HepG2 (cell line): Measurements from ENCODE around the gene BCL2L1. TPM values are rescaled to one million over a fixed set of nuclear protein-coding genes. Genes with fewer than 3 reads are reported as not detected.

Experiments
- ATAC-seq: fragments of 200-7000 bp; cut with Tn5 transposase; 3 replicates; pipeline ENCODE4 v1.9.1; 2020; ENCODE audit warnings: mild to moderate bottlenecking, moderate library complexity
- BruUV-seq: library from RNA; stranded (reverse); fragments of 400-500 nt; replicated peaks from 2 replicates; lab custom pipeline; 2021; lab: Mats Ljungman, UMichigan
- CTCF ChIA-PET: fragments of 300-600 bp; formaldehyde crosslinking; extraction: SDS; loops from one replicate; lab custom pipeline; 2021; ENCODE audit warnings: low total read pairs, inconsistent platforms, low intra/inter-chr PET ratio; lab: Yijun Ruan, JAX
- POLR2A ChIA-PET: fragments of 350-600 bp; sonication (Branson Sonifier 250); formaldehyde crosslinking; loops from one replicate; lab custom pipeline; 2020; ENCODE audit warnings: antibody characterized with exemption, inconsistent platforms; lab: Yijun Ruan, JAX
- DNase-seq: peaks from one replicate; pipeline ENCODE4 v3.0.0-alpha.2; 2015; ENCODE audit warnings: low spot score
- FAIRE-seq: peaks from 3 replicates; lab custom pipeline; 2011; peaks lifted over from hg19 to GRCh38; lab: Jason Lieb, UNC
- H2AFZ ChIP-seq: one replicate; pipeline ENCODE4 v1.6.1; 2011; ENCODE audit warnings: low read length, inconsistent platforms
- H3K27ac ChIP-seq: fragments of 300-600 bp; 3 replicates; pipeline ENCODE4 v1.8.0; 2011; ENCODE audit warnings: mixed run types, mild to moderate bottlenecking, mixed read lengths, low read length, inconsistent platforms; ENCODE audit not compliant: insufficient read depth; ENCODE audit errors: extremely low read length
- H3K27me3 ChIP-seq, 2 experiments: fragments of 200-600 bp in 1 of 2; 2 replicates in 1 of 2; 3 replicates in 1 of 2; pipeline versions ENCODE4 v1.6.0 to v1.8.0; 2011; ENCODE audit warnings: low read length in 2 of 2, mild to moderate bottlenecking in 2 of 2, moderate library complexity in 2 of 2, inconsistent platforms in 1 of 2; ENCODE audit not compliant: insufficient read depth in 2 of 2, control insufficient read depth in 1 of 2
- H3K36me3 ChIP-seq, 2 experiments: fragments of 200-600 bp in 1 of 2; replicated peaks in 1 of 2; 2 replicates in 1 of 2; 3 replicates in 1 of 2; pipeline versions ENCODE4 v1.5.1 to v1.8.0; 2011; ENCODE audit warnings: low read length in 2 of 2, inconsistent platforms in 1 of 2; ENCODE audit not compliant: insufficient read depth in 2 of 2, control insufficient read depth in 1 of 2
- H3K4me1 ChIP-seq: 2 replicates; pipeline ENCODE4 v1.5.1; 2012; ENCODE audit warnings: low read length, inconsistent platforms; ENCODE audit not compliant: insufficient read depth
- H3K4me2 ChIP-seq: 2 replicates; pipeline ENCODE4 v1.6.0; 2011; ENCODE audit warnings: low read depth, low read length, inconsistent platforms
- H3K4me3 ChIP-seq, 3 experiments: fragments of 200-600 bp in 1 of 3; sonication (generic), shearing (Covaris generic) in 1 of 3; replicated peaks in 1 of 3; 2 replicates each; pipeline ENCODE4 v1.5.1; 2011 to 2016; ENCODE audit warnings: low read length in 3 of 3, inconsistent platforms in 2 of 3, low read depth in 2 of 3, mild to moderate bottlenecking in 2 of 3, control low read depth in 1 of 3, mixed read lengths in 1 of 3; ENCODE audit not compliant: insufficient read depth in 1 of 3
- H3K79me2 ChIP-seq: one replicate; pipeline ENCODE4 v1.6.1; 2011; ENCODE audit warnings: low read length, inconsistent platforms; ENCODE audit not compliant: insufficient read depth
- H3K9ac ChIP-seq: 2 replicates; pipeline ENCODE4 v1.6.0; 2011; ENCODE audit warnings: mild to moderate bottlenecking, low read depth, low read length, inconsistent platforms; ENCODE audit not compliant: insufficient read depth
- H3K9me3 ChIP-seq: 2 replicates; pipeline ENCODE4 v1.5.1; 2012; ENCODE audit warnings: mild to moderate bottlenecking, low read length
- H4K20me1 ChIP-seq: 2 replicates; pipeline ENCODE4 v1.6.0; 2011; ENCODE audit warnings: inconsistent platforms, mild to moderate bottlenecking, low read length, moderate library complexity; ENCODE audit not compliant: insufficient read depth
- CBFB ChIP-seq: sonication (generic); formaldehyde crosslinking; IDR thresholded peaks from 2 replicates; pipeline ENCODE4 v1.4.0; 2020; ENCODE audit warnings: missing genetic modification reagents
- FOXM1 ChIP-seq: sonication (generic); formaldehyde crosslinking; IDR thresholded peaks from 2 replicates; pipeline ENCODE4 v1.5.0; 2020; ENCODE audit warnings: missing genetic modification reagents
- HNRNPK ChIP-seq: fragments of 200-400 bp; formaldehyde crosslinking; IDR thresholded peaks from 2 replicates; pipeline ENCODE4 v1.6.1; 2018; ENCODE audit warnings: low read length, low read depth, moderate library complexity, mild to moderate bottlenecking; ENCODE audit not compliant: poor library complexity, severe bottlenecking
- KDM4B ChIP-seq: sonication (generic); formaldehyde crosslinking; IDR thresholded peaks from 2 replicates; pipeline ENCODE4 v1.4.0; 2020; ENCODE audit warnings: missing genetic modification reagents
- KLF13 ChIP-seq: sonication (generic); formaldehyde crosslinking; IDR thresholded peaks from 2 replicates; pipeline ENCODE4 v1.4.0; 2020; ENCODE audit warnings: mild to moderate bottlenecking, missing genetic modification reagents
- MTF1 ChIP-seq: sonication (generic); formaldehyde crosslinking; IDR thresholded peaks from 2 replicates; pipeline ENCODE4 v1.5.0; 2020; ENCODE audit warnings: missing genetic modification reagents
- MYNN ChIP-seq: sonication (generic); formaldehyde crosslinking; IDR thresholded peaks from 2 replicates; pipeline ENCODE4 v1.4.0; 2020; ENCODE audit warnings: mild to moderate bottlenecking, low read depth, missing genetic modification reagents
- NKX3-1 ChIP-seq: sonication (generic); formaldehyde crosslinking; IDR thresholded peaks from 2 replicates; pipeline ENCODE4 v1.5.0; 2020; ENCODE audit warnings: missing genetic modification reagents
- NPAS2 ChIP-seq: sonication (generic); formaldehyde crosslinking; IDR thresholded peaks from 2 replicates; pipeline ENCODE4 v1.8.0; 2022; ENCODE audit warnings: mild to moderate bottlenecking, missing genetic modification reagents, borderline replicate concordance
- PAX8 ChIP-seq: sonication (generic); formaldehyde crosslinking; IDR thresholded peaks from 2 replicates; pipeline ENCODE4 v1.8.0; 2022; ENCODE audit warnings: mild to moderate bottlenecking, missing genetic modification reagents, borderline replicate concordance
- PCBP1 ChIP-seq: fragments of 200-400 bp; formaldehyde crosslinking; IDR thresholded peaks from 2 replicates; pipeline ENCODE4 v1.6.1; 2017; ENCODE audit warnings: mild to moderate bottlenecking, low read depth, low read length, borderline replicate concordance
- RFXAP ChIP-seq: sonication (generic); formaldehyde crosslinking; IDR thresholded peaks from 2 replicates; pipeline ENCODE4 v1.4.0; 2020; ENCODE audit warnings: missing genetic modification reagents, borderline replicate concordance
- RXRB ChIP-seq: IDR thresholded peaks from 2 replicates; pipeline ENCODE4 v1.6.1; 2016; ENCODE audit warnings: borderline replicate concordance, missing genetic modification reagents, missing compliant biosample characterization
- SIX4 ChIP-seq: sonication (generic); formaldehyde crosslinking; IDR thresholded peaks from 2 replicates; pipeline ENCODE4 v1.4.0; 2020; ENCODE audit warnings: missing genetic modification reagents
- SUZ12 ChIP-seq: fragments of 150-350 bp; IDR thresholded peaks from 2 replicates; pipeline ENCODE4 v1.6.1; 2014; ENCODE audit warnings: low read depth, low read length
- ZFP37 ChIP-seq: sonication (generic); formaldehyde crosslinking; IDR thresholded peaks from 2 replicates; pipeline ENCODE4 v1.4.0; 2020; ENCODE audit warnings: missing genetic modification reagents, borderline replicate concordance
- ZNF230 ChIP-seq: sonication (generic); formaldehyde crosslinking; IDR thresholded peaks from 2 replicates; pipeline ENCODE4 v1.4.0; 2020; ENCODE audit warnings: mild to moderate bottlenecking, missing genetic modification reagents
- ZNF33B ChIP-seq: sonication (generic); formaldehyde crosslinking; IDR thresholded peaks from 2 replicates; pipeline ENCODE4 v1.5.1; 2020; ENCODE audit warnings: mild to moderate bottlenecking, missing genetic modification reagents
- ZNF484 ChIP-seq: sonication (generic); formaldehyde crosslinking; IDR thresholded peaks from 2 replicates; pipeline ENCODE4 v1.5.1; 2020; ENCODE audit warnings: mild to moderate bottlenecking, low read depth, missing genetic modification reagents, borderline replicate concordance
- ZNF724P ChIP-seq: sonication (generic); formaldehyde crosslinking; IDR thresholded peaks from 2 replicates; pipeline ENCODE4 v1.8.0; 2022; ENCODE audit warnings: missing genetic modification reagents, borderline replicate concordance
- ZNF784 ChIP-seq: sonication (generic); formaldehyde crosslinking; IDR thresholded peaks from 2 replicates; pipeline ENCODE4 v1.5.1; 2020; ENCODE audit warnings: missing genetic modification reagents, mild to moderate bottlenecking, borderline replicate concordance
- ZNF878 ChIP-seq: sonication (generic); formaldehyde crosslinking; IDR thresholded peaks from 2 replicates; pipeline ENCODE4 v1.8.1; 2023; ENCODE audit warnings: mild to moderate bottlenecking, missing genetic modification reagents, moderate library complexity
- WGBS: methylation state at CpG from one replicate; pipeline ENCODE4 v1.1.6; 2017; ENCODE audit warnings: low lambda C conversion rate; 5-methylcytosine and 5-hydroxymethylcytosine counted together
- in situ Hi-C: cut with HindIII; loops from 2 replicates; pipeline ENCODE4 v1.10.0; 2017; ENCODE audit warnings: low pct_unique_long_range_greater_than_20kb; ENCODE audit not compliant: extremely low pct_ligation_motif_present
- intact Hi-C: fragments of 100-400 bp; cut with micrococcal nuclease; formaldehyde crosslinking; loops from one replicate; pipeline ENCODE4 v1.10.0; 2022; ENCODE audit not compliant: unreplicated experiment
- polyA plus RNA-seq, 8 experiments: library from polyadenylated mRNA; depleted of rRNA in 3 of 8; stranded (reverse) in 7 of 8; unstranded in 1 of 8; fragments of >200 nt; fragmentation: Illumina TruSeq in 4 of 8; extraction: Trizol in 4 of 8; gene quantifications; 2 replicates each; pipeline versions ENCODE4 v1.2.1 to v1.2.3, GENCODE V29; 2011 to 2016; ENCODE audit warnings: low read depth in 4 of 8, missing spikeins in 1 of 8, mixed read lengths in 1 of 8; ENCODE audit not compliant: insufficient read depth in 1 of 8
- total RNA-seq, 5 experiments: library from RNA; depleted of rRNA; stranded (reverse); fragments of >200 nt; fragmentation: Illumina TruSeq; extraction: Trizol; gene quantifications; 2 replicates each; pipeline ENCODE4 v1.2.3, GENCODE V29; 2016; ENCODE audit warnings: low read depth in 1 of 5

The BCL2L1 gene
- total and polyA plus RNA-seq, 2 of the 13 experiments (the other 11 are each of a cell fraction or from before 2014, with no cell fraction given), result 164 to 258 TPM

- ChIA-PET POLR2A (interaction anchor here (0.8 to 33.2 kb wide), 13 partner anchors 9 to 162 kb away, joined by 3 to 2822 read pairs (median 12); partner anchors contain the start of genes ID1 and TPX2), CTCF (interaction anchor here (0.8 to 1.5 kb wide), 2 partner anchors 14 to 147 kb away, joined by 3 to 4 read pairs; no protein-coding TSS in a partner anchor)
- Histone ChIP-seq H3K9ac (peak overlapping the region; percentile 89), H3K4me1 (peaks cover 66% of the 10 kb centered on the region), H3K79me2 (peaks cover 80% of the 10 kb centered on the region), H3K27me3 (no peaks in the 10 kb centered on the region; a peak in 1 of 5 replicates), H3K9me3 (no peaks in the 10 kb centered on the region), H3K36me3 (peaks cover 9 to 45% of the 10 kb centered on the region in 2 experiments), H3K4me2 (peak overlapping the region; percentile 97), H3K27ac (peak overlapping the region; percentile 92), H3K4me3 (peak overlapping the region; percentile 78 to 91 (median 87)), H4K20me1 (no peaks in the 10 kb centered on the region; the same call in 1 of the 2 replicates), H2AFZ (no peak overlapping the region)
- in situ Hi-C loops (loop anchor here (5.0 to 10.0 kb wide), 3 partner anchors 58 to 155 kb away; no protein-coding TSS in a partner anchor), intact Hi-C loops (loop anchor here (1.0 to 5.0 kb wide), 5 partner anchors 8 to 157 kb away; partner anchors contain the start of gene ID1)
- ATAC-seq, result peak; percentile 56
- peak; percentile 76 for FAIRE-seq
- WGBS, result 0% methylated on average over 2 of the region's 2 CpGs
- BruUV-seq, result no TSS peak
- peak; percentile 99 for DNase-seq
- TF ChIP-seq HNRNPK (peak; percentile 71), KLF13 (CRISPR knock-in tag) (no peak), ZNF33B (CRISPR knock-in tag) (peak; percentile 62), SIX4 (CRISPR knock-in tag) (peak; percentile 80; the same call in 1 of the 2 replicates), MYNN (no peak; the same call in 1 of the 2 replicates), ZNF724P (peak; percentile 38; the same call in 1 of the 2 replicates), ZFP37 (CRISPR knock-in tag) (no peak), RFXAP (CRISPR knock-in tag) (no peak), MTF1 (no peak), ZNF230 (CRISPR knock-in tag) (no peak; the same call in 1 of the 2 replicates), FOXM1 (CRISPR knock-in tag) (no peak), ZNF878 (CRISPR knock-in tag) (no peak), SUZ12 (no peak), ZNF784 (CRISPR knock-in tag) (peak; percentile 90), ZNF484 (CRISPR knock-in tag) (no peak), NPAS2 (CRISPR knock-in tag) (no peak), CBFB (CRISPR knock-in tag) (peak; percentile 74; the same call in 1 of the 2 replicates), RXRB (CRISPR knock-in tag) (peak; percentile 100), KDM4B (CRISPR knock-in tag) (peak; percentile 75), PAX8 (CRISPR knock-in tag) (no peak; the same call in 1 of the 2 replicates), NKX3-1 (CRISPR knock-in tag) (no peak; the same call in 1 of the 2 replicates), PCBP1 (no peak)
Observed at GRCh38 chr20:31719644-31720485, 2.8 kb downstream of the BCL2L1 start.
